ENCODE results near the gene RBM17.

DNA sequence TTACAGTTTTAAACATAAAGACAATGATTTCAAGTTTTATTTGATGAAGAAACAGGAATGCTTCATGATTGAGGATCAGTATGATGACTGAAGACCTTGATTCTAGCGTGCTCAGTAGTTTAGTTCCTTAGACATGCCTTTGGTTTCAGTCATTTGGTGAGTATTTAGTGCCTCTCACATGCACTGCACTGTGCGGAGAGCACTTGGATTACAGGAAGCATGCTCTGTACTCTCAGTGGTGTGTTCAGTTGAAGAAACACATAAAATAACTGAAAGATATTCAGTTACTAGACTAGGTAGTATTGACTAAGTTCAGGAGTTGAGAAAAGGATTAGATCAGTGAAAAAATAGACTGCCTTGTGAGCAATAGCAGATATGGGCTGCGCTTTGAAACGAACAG, 25.5 kb downstream of the RBM17 start:
- TF ChIP-seq POLR2A (IDR thresholded peaks at IDR 0.05), result no peak
- TF ChIP-seq, protein P1, sequence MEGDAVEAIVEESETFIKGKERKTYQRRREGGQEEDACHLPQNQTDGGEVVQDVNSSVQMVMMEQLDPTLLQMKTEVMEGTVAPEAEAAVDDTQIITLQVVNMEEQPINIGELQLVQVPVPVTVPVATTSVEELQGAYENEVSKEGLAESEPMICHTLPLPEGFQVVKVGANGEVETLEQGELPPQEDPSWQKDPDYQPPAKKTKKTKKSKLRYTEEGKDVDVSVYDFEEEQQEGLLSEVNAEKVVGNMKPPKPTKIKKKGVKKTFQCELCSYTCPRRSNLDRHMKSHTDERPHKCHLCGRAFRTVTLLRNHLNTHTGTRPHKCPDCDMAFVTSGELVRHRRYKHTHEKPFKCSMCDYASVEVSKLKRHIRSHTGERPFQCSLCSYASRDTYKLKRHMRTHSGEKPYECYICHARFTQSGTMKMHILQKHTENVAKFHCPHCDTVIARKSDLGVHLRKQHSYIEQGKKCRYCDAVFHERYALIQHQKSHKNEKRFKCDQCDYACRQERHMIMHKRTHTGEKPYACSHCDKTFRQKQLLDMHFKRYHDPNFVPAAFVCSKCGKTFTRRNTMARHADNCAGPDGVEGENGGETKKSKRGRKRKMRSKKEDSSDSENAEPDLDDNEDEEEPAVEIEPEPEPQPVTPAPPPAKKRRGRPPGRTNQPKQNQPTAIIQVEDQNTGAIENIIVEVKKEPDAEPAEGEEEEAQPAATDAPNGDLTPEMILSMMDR (IDR thresholded peaks at IDR 0.05), result no peak

All from heart left ventricle (tissue), 13 donors.